ENCODE results near the gene ASIC2.

Gene ASIC2

GRCh38 chr17:33292981-33293867, at the start of gene ASIC2:
Gene ASIC2 (minus strand): TSS chr17:33293295.
- peak; percentile 53 for DNase-seq (ENCODE audit: low spot score)

- DNase-seq (ENCODE audit: low spot score) = no peak
Measured at GRCh38 chr17:33342025-33342424, 48.9 kb upstream of the ASIC2 start.

GRCh38 chr17:33338242-33338641, 45.1 kb upstream of the ASIC2 start:
- no peak for DNase-seq (ENCODE audit: low spot score)

GRCh38 chr17:33335491-33336173, 42.5 kb upstream of the ASIC2 start:
- DNase-seq (ENCODE audit: low spot score) = no peak

- no peak for DNase-seq (ENCODE audit: low spot score)
Measured at GRCh38 chr17:33334703-33335102, 41.6 kb upstream of the ASIC2 start.

- DNase-seq (ENCODE audit: low spot score) = no peak
Measured at GRCh38 chr17:33330877-33331276, 37.8 kb upstream of the ASIC2 start.

- DNase-seq (ENCODE audit: low spot score) = peak; percentile 22
Measured at GRCh38 chr17:33328129-33328528, 35.0 kb upstream of the ASIC2 start.

GRCh38 chr17:33324736-33325135, 31.6 kb upstream of the ASIC2 start:
- no peak for DNase-seq (ENCODE audit: low spot score)

GRCh38 chr17:33322063-33322462, 29.0 kb upstream of the ASIC2 start:
- DNase-seq (ENCODE audit: low spot score) = peak; percentile 42

GRCh38 chr17:33318241-33318640, 25.1 kb upstream of the ASIC2 start:
- DNase-seq (ENCODE audit: low spot score) = no peak

GRCh38 chr17:33316746-33317145, 23.7 kb upstream of the ASIC2 start:
- no peak for DNase-seq (ENCODE audit: low spot score)

GRCh38 chr17:33310296-33310695, 17.2 kb upstream of the ASIC2 start:
- DNase-seq (ENCODE audit: low spot score) = no peak

GRCh38 chr17:33303254-33303653, 10.2 kb upstream of the ASIC2 start:
- DNase-seq (ENCODE audit: low spot score) = no peak

GRCh38 chr17:33302394-33302793, 9.3 kb upstream of the ASIC2 start:
- DNase-seq (ENCODE audit: low spot score) = no peak

- no peak for DNase-seq (ENCODE audit: low spot score)
Measured at GRCh38 chr17:33300241-33300640, 7.1 kb upstream of the ASIC2 start.

GRCh38 chr17:33299115-33299514, 6.0 kb upstream of the ASIC2 start:
- no peak for DNase-seq (ENCODE audit: low spot score)

- no peak for DNase-seq (ENCODE audit: low spot score)
Measured at GRCh38 chr17:33297643-33298042, 4.5 kb upstream of the ASIC2 start.

GRCh38 chr17:33294994-33295393, 1.9 kb upstream of the ASIC2 start:
- DNase-seq (ENCODE audit: low spot score) = no peak

- DNase-seq (ENCODE audit: low spot score) = peak; percentile 34
Measured at GRCh38 chr17:33292201-33292980, 704 bp downstream of the ASIC2 start.

GRCh38 chr17:33291248-33292200, 1.6 kb downstream of the ASIC2 start:
- DNase-seq (ENCODE audit: low spot score) = peak; percentile 56

GRCh38 chr17:33290253-33290652, 2.8 kb downstream of the ASIC2 start:
- no peak for DNase-seq (ENCODE audit: low spot score)
